GM12865 (cell line): ENCODE measurements around the gene RAB20.

Source experiments
- DNase-seq: peaks from one replicate; pipeline ENCODE4 v3.0.0; 2010; ENCODE audit warnings: low read depth
- H3K4me3 ChIP-seq: 2 replicates; pipeline ENCODE4 v1.5.1; 2011; ENCODE audit warnings: mild to moderate bottlenecking, low read depth, low read length, control low read depth
- CTCF ChIP-seq: IDR thresholded peaks from 2 replicates; pipeline ENCODE4 v1.5.1; 2011; ENCODE audit warnings: low read length, control low read depth, low read depth, inconsistent platforms; ENCODE audit not compliant: insufficient read depth; ENCODE audit errors: missing control alignments

The RAB20 gene

GRCh38 chr13:110597041-110597689 is 35.6 kb upstream of the RAB20 start:
- DNase-seq: no peak
- no peak for TF ChIP-seq CTCF
- H3K4me3 ChIP-seq: no peak overlapping the region

- TF ChIP-seq CTCF: peak; percentile 60
- DNase-seq: peak; percentile 76
- no peak overlapping the region for H3K4me3 ChIP-seq
These were observed 32.1 kb upstream of the RAB20 start for GRCh38 chr13:110593430-110594130.

DNA sequence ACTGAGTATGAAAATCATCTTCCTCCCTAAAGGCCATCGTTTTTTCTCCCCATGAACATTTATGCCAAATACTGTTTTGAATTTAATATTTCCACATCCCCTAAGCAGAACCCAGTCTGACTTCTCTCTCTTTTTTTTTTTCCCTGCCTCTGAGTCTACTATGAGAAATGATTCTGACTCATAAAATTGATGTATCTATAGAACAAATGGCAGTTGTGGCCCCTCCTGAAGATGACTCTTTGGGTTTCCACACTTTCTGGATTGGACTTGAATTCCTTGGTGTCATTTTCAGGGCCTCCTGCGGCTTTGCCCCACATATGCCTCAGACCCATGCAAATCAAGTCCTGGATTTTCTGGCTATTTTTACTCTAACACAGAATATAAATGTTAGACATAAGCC is 31.1 kb upstream of the RAB20 start:
- no peak overlapping the region for H3K4me3 ChIP-seq
- DNase-seq: no peak
- no peak for TF ChIP-seq CTCF

GRCh38 chr13:110590577-110590976 is 29.1 kb upstream of the RAB20 start:
- DNase-seq: no peak
- no peak overlapping the region for H3K4me3 ChIP-seq
- no peak for TF ChIP-seq CTCF

DNA sequence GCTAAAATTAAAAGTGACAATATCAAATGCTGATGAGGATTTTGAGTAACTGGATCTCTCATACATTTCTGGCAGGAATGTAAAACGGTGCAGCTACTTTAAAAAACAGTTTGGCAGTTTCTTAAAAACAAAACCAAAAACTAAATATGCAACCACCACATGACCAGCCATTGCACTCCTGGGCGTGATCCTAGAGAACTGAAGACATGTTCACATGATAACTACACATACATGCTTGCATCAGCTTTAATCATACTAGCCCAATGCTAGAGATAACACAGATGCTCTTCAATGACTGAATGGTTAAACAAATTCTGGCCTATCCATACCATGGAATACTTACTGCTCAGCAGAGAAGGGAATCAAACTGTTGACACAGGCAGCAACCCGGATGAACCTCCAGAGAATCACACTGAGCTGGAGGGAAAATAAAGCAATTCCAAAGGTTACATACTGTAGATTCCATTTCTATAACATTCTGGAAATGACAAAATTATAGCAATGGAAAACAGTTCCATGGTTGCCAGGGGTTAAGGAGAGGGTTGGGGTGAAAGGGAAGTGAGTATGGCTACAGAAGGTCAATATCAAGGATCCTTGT is 28.4 kb upstream of the RAB20 start:
- TF ChIP-seq CTCF: no peak
- no peak overlapping the region for H3K4me3 ChIP-seq
- DNase-seq: no peak

GRCh38 chr13:110583178-110583865 is 21.8 kb upstream of the RAB20 start:
- no peak for DNase-seq
- no peak for TF ChIP-seq CTCF
- H3K4me3 ChIP-seq: no peak overlapping the region
